Stimulated activated CD4-positive, alpha-beta T cell treated with anti-CD3 and anti-CD28 coated beads, Interleukin-12 subunit alpha, Interleukin-12 subunit beta, amount 100 ng/mL, for 24 hours (primary cell): Measurements from ENCODE around the gene CHKA.

Experiments
- DNase-seq, 2 experiments: peaks; one replicate each; pipeline ENCODE4 v3.0.0-alpha.2; 2020; ENCODE audit warnings: low read depth in 2 of 2

CHKA gene

DNA sequence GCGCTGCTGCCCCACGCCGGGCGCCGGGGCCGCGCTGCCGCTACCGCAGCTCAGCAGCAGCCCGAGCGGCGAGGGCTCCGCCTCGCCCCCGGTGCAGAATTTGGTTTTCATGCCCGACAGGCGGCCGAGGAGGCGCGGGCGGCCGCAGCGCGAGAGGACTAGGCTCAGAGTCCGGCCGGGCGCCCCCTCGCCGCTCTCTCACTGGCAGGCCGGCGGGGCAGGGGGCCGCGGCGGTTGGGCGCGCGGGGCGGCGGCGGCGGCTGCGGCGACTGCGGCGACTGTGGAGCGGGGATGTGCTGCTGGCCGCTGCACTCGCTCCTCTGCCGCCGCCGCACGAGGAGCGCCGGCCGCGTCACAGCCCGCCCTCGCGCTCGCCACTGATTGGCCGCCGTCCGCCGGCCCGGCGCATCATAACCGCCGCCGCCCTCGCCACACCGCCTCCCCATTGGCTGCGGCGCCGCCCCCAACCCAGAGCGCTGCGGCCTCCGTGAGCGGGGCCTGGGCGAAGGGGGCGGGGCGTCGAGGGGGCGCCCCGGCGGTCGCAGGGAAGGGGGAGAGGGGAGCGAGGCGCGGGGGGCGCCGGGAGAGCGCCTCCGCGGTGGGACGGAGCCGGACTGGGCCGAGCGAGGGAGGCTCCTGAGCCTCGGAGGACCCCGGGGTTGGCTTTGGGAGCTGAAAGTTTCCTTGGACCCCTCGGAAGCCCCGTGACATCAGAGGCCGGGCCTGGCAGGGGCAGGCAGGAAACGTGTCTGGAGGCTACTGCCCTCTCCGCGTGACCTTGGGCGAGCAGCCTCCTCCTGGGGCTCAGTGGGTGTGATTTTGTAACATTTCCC, at the start of gene CHKA:
TSS of gene CHKA (minus strand) at position 322 of the 833 bp plus-strand sequence. CDS start at position 111, 211 bp downstream.
- peak; percentile 69 to 85 for DNase-seq

DNA sequence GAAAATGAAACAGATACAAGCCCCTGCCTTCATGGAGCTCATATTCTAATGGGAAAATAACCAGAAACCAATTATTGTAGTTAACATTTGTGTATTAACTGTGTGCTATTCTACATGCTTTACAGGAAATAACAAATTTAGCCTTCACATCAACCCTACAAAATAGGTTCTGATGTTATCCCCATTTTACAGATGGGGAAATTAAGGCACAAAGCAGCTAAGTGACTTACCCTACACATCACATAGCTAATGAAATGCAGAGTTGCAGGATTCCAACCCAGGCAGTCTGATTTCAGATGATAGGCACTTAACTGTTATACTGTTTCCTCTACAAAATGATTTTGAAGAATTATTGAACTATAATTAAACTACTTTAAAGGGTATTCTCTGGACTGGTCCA, 48.3 kb upstream of the CHKA start:
- DNase-seq: no peak

DNA sequence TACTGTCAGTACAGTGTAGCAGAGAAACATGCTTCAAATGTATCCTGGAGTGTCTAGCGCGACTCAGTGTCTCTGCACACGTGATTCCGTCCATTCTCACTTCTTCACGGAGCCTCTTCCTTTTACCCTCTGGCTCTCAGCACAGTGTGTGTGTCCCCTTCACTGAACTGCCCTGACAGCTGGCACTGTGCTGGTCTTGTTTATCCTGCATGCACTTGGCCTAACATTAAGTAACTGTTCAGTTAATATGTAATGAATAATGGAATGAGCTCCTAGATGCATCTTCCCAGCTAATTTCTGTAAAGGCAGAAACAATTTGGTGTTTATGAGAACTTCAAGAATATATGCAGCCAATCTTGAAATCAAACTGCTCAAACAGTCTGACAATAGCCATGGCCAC, 47.5 kb upstream of the CHKA start:
- DNase-seq: no peak

DNA sequence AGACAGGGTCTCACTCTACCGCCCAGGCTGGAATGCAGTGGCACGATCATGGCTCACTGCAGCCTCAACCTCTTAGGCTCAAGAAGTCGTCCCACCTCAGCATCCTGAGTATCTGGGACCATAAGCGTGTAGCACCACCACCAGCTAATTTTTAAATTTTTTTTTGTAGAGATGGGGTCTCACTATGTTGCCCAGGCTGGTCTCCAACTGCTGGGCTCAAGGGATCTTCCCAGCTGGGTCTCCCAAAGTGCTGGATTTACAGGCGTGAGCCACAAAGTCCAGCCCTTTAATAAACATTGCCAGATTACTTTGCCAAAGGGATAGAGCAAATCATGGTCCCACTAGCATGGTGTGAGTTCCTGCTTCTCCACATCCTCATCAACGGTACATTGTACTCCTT, 46.3 kb upstream of the CHKA start:
- DNase-seq: no peak

DNA sequence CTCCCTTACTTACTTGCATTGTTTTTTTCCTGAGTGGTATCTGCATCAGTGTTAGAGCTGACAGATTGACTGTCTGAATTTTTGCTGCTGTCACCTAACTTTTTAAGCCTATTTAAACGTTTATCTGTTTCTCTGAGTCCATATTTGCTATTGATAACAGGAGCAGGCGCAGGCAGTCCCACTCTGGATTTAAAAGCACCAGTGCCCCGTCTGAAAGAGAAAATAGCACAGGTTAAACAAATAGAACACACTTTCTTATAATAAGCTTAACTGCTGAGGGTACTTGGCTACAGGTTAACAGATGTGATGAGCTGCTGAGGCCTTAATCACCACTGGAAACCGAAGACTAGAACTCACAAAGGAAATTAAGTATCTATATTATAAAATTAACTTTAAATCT, 45.8 kb upstream of the CHKA start:
- DNase-seq: no peak

DNA sequence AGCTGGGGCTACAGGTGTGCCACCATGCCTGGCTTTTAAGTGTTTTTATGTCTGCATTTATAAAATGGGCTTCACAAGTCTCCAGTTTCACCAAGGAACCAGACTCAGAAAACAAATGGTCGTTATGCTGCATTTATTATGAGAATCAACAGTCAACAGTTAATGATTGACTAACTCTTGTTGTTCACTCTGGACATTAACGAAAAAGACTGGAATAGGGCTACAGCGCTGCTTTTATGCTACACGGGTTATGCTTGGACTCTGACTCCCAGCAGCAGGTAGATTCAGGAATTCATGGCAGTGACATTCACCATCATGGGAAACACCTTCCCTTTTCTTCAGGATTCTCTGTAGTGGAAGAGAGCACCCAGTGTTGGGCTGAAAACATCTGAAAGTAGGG, 44.4 kb upstream of the CHKA start:
- DNase-seq: no peak

DNA sequence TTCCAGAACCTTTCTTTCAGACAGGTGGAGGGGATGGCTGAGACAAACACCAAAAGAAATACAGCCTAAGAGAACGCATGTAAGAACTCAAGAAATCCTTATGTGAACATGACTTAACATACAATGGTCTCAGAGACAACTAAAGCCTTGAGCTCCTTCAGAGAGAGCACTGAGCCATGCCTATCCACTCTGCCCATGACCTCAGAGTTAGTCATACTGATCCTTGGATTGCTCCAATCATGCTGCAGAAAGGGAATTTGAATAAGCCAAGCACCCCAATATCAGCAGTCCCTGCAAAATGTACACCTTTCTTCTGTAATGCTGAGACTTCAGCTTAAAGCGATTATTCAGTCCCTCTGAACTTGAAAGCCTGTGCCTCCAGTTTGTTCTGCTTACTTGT, 43.2 kb upstream of the CHKA start:
- DNase-seq: no peak

DNA sequence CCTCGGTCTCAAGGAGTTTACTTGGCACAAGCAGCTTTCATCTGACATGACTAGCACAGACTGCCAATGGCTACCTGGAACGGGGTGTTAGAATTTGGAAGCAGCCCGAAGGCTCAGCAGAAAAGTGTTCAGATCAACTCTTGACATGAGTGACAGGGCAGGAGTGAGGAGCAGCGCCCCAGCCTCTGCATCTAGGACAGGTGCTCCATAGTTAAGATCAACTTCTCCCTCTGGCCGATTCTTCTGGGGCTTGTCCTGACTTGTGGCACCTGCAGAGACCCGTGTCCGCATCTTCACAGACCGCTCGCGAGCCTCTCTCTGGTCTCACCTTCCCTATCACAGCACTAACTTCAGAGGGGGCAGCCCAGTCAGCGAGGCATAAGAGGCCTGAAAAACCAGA, 42.5 kb upstream of the CHKA start:
- DNase-seq: no peak

DNA sequence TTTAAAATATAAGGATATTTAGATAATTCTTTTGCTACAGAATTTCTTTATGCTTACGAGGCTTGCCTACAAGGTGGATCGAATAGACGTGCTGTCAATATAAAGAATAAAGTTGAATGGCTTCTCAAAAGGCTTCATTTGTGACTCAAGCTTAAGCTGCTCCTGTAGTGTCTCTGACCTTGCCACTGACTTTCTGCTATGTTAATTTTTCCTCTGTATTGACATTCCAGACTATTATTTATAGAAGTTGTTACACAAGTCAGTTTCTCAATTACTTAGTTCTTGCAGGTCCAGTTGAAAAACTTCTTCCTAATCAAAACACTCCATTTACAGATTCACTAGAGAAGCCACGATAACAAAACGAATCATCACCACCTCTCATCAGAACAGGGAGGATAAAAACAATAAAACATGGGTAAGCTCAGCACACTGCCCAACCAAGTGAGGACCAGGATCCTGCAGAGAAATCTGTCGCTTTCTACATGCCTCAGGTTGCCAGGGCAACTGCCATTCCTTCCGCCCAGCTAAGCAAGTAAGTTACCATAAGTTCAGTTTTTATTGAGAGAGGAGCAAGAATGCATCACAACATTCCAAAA, 39.0 kb upstream of the CHKA start:
- no peak for DNase-seq

DNA sequence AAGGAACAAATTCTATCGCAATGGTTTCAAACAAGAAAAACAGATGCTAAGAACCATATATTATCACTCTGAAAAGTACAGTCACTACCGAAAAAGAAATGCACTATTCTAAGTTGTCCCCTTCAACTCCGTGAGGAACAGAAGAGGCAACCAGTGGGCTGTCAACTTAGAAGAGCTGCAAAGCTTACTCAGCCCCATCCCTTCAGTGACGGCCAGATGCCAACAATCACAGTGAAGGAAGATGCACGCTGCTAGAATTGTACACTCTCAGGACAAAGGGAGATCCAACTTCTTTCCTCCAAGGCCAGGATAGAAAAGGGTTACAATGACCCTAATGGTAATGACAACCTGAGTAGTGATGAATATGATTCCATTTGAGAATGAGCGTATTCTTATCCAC, 38.5 kb upstream of the CHKA start:
- no peak for DNase-seq

DNA sequence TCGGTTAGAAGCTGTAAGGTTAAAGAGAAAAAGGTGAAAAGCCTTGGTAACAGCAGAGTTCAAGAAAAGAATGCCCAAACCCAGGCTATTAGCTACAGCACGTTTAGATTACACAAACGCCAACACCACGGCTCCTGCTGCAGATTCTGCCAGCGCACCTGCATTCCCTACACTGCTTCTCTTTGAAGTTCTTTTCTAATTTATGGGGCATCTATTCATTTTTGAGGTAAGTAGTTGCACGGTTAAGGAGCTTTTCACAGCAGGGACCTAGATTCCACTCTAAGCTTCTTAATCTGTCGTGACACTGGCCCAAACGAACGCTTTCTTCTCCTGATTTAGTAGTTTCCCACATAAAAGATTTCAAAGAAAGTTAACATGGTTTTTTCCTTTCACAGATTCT, 38.0 kb upstream of the CHKA start:
- DNase-seq: no peak

DNA sequence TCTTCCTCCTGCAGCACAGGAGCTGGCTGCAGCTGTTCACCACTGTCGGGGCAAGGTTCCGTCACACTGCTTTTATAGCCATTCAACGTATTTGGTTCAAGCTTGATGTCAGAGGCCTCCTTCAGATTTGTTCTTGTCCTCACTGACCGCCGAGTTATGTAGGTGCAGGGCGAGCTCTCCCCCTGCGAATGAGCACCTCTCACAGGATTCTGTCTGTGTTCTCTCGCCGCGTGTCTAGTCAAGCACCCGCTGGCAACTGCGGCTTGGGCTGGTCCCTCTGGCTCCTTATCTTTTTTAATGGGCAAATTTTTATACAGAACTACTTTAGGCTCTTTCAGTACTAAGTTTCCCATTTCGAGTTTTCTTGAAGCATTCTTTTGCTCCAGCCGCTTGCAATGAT, 37.4 kb upstream of the CHKA start:
- DNase-seq: no peak

DNA sequence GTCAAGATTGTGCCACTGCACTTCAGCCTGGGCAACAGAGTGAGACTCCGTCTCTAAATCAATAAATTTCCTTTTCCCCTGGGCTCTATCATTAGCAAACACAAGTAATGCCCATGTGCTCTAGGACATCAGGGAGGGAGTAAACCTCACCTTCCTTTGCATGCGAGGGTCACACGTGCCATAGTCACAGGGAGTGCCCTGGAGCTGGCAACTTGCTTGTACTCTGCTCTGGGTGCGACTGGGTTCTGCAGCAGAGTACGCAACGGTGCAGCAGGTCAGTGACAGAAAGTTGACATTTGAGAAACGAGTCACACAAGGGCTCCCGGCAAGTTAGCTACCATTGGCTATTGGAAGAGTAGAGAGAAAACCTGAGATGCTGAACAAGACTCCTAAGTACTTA, 32.6 kb upstream of the CHKA start:
- DNase-seq: no peak

DNA sequence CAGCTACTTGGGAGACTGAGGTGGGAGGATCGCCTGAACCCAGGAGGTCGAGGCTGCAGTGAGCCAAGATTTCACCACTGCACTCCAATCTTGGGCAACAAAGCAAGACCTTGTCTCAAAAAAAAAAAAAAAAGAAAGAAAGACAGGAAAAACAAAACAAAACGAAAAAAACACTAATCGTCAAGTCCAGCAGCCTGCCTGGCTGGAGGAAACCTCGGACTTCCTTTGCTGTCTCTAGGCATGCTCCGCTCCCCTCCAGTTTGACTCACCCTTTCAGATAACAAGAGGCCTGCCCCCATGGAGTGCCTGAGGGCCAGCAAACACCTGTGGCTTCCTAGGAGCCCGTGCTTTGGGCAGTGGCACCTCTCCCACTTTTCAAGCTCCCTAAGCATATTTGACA, 28.8 kb upstream of the CHKA start:
- DNase-seq: no peak

DNA sequence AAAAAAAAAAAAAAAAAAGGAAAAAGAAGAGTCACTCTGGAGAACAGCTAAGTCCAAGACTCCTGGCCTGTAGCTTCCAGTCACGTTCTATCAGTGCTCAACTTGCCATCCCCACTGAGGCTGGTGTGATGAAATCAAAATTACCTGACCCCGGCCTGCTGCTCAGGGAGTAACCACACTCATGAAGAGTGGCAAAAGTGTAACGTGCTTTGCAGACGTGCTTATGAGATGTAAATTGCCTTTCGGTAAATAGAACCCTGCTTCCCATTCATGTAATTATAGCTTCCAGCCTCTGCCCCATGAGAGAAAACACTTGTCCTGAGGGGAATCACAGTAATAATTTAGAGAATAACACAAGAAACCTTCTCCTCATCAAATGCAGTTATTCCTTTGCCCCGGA, 28.2 kb upstream of the CHKA start:
- no peak for DNase-seq

DNA sequence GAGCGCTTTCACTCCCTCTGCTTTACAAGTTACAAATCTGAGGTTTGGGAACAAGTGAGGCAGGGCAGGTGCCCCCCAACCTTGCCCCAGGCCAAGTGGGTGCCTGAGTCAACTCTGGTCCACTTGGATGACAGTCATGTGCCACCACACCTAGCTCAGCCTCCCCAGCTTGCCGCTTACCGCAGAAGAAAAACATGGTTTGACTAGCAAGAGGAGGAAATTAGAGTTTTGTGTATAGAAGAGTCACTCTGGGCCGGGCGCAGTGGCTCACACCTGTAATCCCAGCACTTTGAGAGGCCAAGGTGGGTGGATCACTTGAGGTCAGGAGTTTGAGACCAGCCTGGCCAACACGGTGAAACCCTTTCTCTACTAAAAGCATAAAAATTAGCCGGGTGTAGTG, 27.7 kb upstream of the CHKA start:
- no peak for DNase-seq

DNA sequence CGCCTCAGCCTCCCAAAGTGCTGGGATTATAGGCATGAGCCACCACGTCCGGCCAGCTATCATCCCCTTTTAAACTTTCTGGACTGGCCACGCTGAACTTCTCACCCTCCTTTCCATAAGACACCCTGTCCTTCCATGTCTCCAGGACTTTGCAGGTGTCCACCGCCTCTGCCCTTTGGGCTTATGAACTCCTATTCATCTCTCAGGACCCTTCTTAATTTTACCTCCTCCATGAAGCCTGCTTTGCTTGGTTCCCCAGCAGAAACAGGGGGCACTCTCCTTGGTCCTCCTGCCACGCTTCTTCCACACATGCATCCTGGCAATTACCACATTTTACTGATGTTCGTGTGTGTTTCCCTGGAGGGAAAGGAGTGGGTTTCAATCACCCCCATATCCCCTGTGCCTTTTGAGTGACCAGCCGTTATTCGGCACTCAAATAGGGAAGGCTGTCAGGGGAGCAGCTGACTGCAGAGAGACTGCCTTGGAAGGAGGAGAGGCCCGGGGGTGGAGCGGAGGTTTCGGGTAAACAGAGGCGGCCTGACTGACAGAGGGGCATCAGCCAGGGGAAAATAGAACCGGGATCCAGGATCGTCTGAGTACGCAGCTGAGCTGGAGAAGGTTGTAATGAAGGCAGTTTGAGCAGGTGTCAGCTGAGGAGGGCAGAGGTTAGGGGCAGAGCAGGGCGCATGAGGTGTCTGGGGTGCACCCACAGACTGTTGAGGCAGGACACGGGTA, 27.1 kb upstream of the CHKA start:
- no peak for DNase-seq

DNA sequence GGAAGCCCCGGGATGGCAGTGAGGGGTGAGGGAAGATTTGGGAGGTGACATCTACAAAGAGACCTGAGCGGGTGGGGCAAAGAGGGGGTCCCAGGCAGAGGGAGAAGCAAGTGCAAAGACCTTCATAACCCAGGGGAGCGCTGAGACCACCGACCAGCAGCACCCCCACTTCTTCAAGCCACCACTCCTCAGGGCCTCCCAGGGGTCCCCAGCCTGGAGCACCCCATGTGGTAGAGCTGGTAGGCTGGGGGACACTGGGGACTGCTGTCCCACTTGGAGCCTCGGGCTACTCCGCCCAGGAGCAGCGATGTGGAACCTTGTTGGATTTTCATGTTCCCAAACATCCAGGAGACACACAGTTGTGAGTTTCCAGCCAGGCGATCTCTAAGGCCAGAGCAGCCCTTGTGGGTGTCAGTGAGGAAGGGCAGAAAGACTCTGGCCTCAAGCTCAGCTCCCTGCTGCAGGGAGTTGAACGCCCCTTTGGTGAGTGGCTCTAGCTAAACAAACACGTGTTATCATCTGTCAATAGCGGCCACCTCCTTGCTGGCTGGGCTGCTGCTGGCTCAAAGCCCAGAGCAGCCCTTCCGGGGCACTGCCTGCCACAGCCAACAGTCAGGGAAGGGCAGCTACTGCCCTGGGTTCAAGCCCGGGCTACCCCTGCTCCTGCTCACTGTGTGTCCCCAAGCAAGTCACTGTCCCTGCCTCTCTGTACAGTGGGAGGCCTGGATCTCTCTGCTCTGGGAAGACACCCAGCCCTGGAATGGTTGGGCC, 25.7 kb upstream of the CHKA start:
- no peak for DNase-seq

DNA sequence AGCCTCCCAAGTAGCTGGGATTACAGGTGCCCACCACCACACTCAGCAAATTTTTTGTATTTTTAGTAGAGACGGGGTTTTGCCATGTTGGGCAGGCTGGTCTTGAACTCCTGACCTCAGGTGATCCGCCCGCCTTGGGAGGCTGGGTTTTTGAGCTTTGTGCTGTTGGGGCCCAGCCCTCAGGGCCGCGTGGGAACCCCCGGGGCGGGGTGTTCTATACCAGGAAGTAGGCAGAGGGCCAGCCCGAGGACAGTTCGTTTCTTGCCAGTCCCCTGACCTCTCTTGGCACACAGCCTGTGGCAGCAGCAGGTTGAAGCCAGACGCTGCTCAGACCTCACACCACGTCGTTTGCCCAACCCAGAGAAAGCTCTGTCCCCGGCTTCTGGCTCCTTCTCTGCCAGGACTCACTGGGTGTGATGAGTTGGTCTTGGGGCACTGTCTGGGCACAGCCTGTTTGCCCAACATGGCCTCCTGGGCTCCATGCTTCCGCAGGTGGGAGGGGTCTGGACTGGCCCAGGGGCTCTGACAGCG, 24.9 kb upstream of the CHKA start:
- DNase-seq: no peak

DNA sequence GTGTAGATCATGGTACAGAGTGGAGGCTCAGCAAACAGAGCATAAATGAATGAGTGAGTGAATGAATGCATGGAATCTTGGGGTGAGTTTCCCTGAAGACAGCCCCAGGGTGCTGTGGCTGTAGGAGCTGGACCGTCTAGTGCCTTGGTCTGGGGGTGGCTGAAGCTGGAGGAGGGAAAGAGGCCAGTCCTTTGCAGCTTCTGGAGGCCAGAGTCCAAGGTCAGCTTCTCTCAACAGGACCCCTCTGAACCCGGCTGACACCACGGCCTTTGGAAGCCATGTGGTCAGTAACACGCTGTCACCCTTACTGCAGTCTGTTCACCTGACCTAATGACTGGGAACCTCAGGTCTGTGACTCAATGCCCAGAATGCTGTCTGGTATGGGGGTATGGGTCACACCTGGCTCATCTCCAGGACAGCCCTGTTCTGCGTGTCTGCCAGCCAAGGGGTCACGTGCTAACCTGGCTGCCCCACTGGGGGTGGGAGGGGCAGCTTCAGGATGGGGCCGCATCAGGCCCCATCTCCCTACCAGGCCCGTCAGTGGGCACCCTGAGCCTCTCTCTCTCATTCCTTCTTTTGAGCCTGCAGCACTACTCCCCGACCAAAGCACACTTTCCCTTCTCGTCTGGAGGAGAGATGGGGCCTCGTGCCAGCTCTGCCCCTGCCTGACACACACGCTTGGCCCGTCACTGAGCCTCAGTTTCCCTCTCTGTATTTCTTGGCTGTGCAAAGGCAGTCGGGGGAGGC, 24.1 kb upstream of the CHKA start:
- DNase-seq: no peak

DNA sequence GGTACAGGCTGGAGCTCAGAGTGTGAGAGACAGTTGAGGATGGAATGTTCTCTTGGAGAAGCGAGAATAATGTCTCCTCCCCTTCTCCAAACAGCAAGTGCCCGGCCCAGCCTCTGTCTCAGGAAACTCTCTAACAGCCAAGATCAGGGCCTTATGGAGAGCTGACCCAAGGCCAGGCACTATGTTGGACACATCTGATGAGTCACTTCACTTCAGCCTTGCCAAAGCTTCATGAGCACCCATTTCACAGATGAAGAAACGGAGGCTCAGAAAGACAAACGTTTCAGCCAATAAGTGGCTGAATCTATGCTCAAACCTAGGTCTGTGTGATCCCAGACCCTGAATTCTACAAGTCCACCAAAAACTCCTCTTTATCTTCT, 22.1 kb upstream of the CHKA start:
- DNase-seq: no peak
